GM12878 (cell line): ENCODE measurements around the gene CPLX1. TPM values are rescaled to one million over a fixed set of nuclear protein-coding genes. Genes with fewer than 3 reads are reported as not detected.

Experiments
- ATAC-seq: fragments of 200-7000 bp; cut with Tn5 transposase; 3 replicates; pipeline ENCODE4 v1.9.1; 2020; ENCODE audit warnings: mild to moderate bottlenecking, moderate library complexity
- BruUV-seq: library from RNA; stranded (reverse); fragments of 400-500 nt; replicated peaks from 2 replicates; lab custom pipeline; 2021; lab: Mats Ljungman, UMichigan
- CTCF ChIA-PET: fragments of 300-600 bp; sonication (Branson Sonifier 250); formaldehyde crosslinking; extraction: SDS; loops from one replicate; lab custom pipeline; 2021; ENCODE audit warnings: inconsistent platforms; lab: Yijun Ruan, JAX
- POLR2A ChIA-PET: fragments of 350-600 bp; formaldehyde crosslinking; extraction: SDS; loops from one replicate; lab custom pipeline; 2021; ENCODE audit warnings: inconsistent platforms; lab: Charles Lee
- RAD21 ChIA-PET: fragments of 300-600 bp; sonication (Branson Sonifier 250); formaldehyde crosslinking; loops from one replicate; lab custom pipeline; 2023; ENCODE audit warnings: antibody characterized with exemption; ENCODE audit not compliant: unreplicated experiment; lab: Charles Lee
- SMC1A ChIA-PET: fragments of 300-600 bp; sonication (Branson Sonifier 250); formaldehyde crosslinking; loops from one replicate; lab custom pipeline; 2023; ENCODE audit not compliant: unreplicated experiment, uncharacterized antibody; lab: Charles Lee
- DNase-seq: peaks from one replicate; pipeline ENCODE4 v3.0.0-alpha.2; 2011; ENCODE audit warnings: low read depth, low spot score
- FAIRE-seq: peaks from 3 replicates; lab custom pipeline; 2011; peaks lifted over from hg19 to GRCh38; lab: Jason Lieb, UNC
- H2AFZ ChIP-seq: 2 replicates; pipeline ENCODE4 v1.6.0; 2011; ENCODE audit warnings: low read depth, low read length, control low read depth; ENCODE audit not compliant: control insufficient read depth
- H3K27ac ChIP-seq: 2 replicates; pipeline ENCODE4 v1.5.1; 2011; ENCODE audit warnings: control low read depth; ENCODE audit not compliant: control insufficient read depth, insufficient read depth
- H3K27me3 ChIP-seq, 2 experiments: replicated peaks in 1 of 2; 2 replicates each; pipeline versions ENCODE4 v1.6.0 to v1.6.1; 2011; ENCODE audit warnings: low read length in 1 of 2; ENCODE audit not compliant: control insufficient read depth in 2 of 2, insufficient read depth in 2 of 2
- H3K36me3 ChIP-seq, 2 experiments: 2 replicates each; pipeline ENCODE4 v1.5.1; 2011; ENCODE audit warnings: low read length in 1 of 2; ENCODE audit not compliant: control insufficient read depth in 2 of 2, insufficient read depth in 2 of 2
- H3K4me1 ChIP-seq: 2 replicates; pipeline ENCODE4 v1.6.1; 2011; ENCODE audit warnings: mild to moderate bottlenecking, low read length, moderate library complexity, mixed read lengths; ENCODE audit not compliant: control insufficient read depth, insufficient read depth
- H3K4me2 ChIP-seq: 2 replicates; pipeline ENCODE4 v1.6.0; 2011; ENCODE audit warnings: control low read depth; ENCODE audit not compliant: control insufficient read depth, insufficient read depth
- H3K4me3 ChIP-seq: fragments of 200-600 bp; sonication (generic); 2 replicates; pipeline ENCODE4 v1.5.1; 2016
- H3K79me2 ChIP-seq: 2 replicates; pipeline ENCODE4 v1.6.0; 2011; ENCODE audit warnings: low read length; ENCODE audit not compliant: control insufficient read depth, insufficient read depth
- H3K9ac ChIP-seq: 2 replicates; pipeline ENCODE4 v1.8.0; 2011; ENCODE audit warnings: low read length, control low read depth, mixed read lengths; ENCODE audit not compliant: control insufficient read depth, insufficient read depth
- H3K9me3 ChIP-seq: replicated peaks from 3 replicates; pipeline ENCODE4 v1.5.1; 2011; ENCODE audit warnings: mild to moderate bottlenecking, low read length; ENCODE audit not compliant: control insufficient read depth, insufficient read depth
- H4K20me1 ChIP-seq: 2 replicates; pipeline ENCODE4 v1.6.0; 2011; ENCODE audit not compliant: control insufficient read depth, insufficient read depth
- ESRRA ChIP-seq: IDR thresholded peaks from 2 replicates; pipeline ENCODE4 v1.6.1; 2012; ENCODE audit warnings: mild to moderate bottlenecking, low read length, improper control_type of control experiment
- FOXM1 ChIP-seq: IDR thresholded peaks from 2 replicates; pipeline ENCODE4 v1.6.1; 2012; ENCODE audit warnings: low read depth, mild to moderate bottlenecking, inconsistent platforms, low read length, moderate library complexity
- GABPA ChIP-seq: IDR thresholded peaks from 2 replicates; pipeline ENCODE4 v1.6.1; 2014; ENCODE audit warnings: antibody characterized with exemption, low read depth, mild to moderate bottlenecking, inconsistent platforms
- KAT2A ChIP-seq: conservative IDR thresholded peaks from 2 replicates; pipeline ENCODE4 v1.6.1; 2011; ENCODE audit warnings: low read depth, low read length; ENCODE audit not compliant: control insufficient read depth
- MTA2 ChIP-seq: fragments of 450-650 bp; IDR thresholded peaks from 2 replicates; pipeline ENCODE4 v1.6.1; 2016; ENCODE audit warnings: low read depth, mild to moderate bottlenecking, moderate library complexity
- MXI1 ChIP-seq: fragments of 150-350 bp; IDR thresholded peaks from 2 replicates; pipeline ENCODE4 v1.6.1; 2011; ENCODE audit warnings: low read depth, mild to moderate bottlenecking, inconsistent platforms, low read length, improper control_type of control experiment
- NR2F1 ChIP-seq: fragments of 450-650 bp; conservative IDR thresholded peaks from 2 replicates; pipeline ENCODE4 v1.6.1; 2017; ENCODE audit warnings: mild to moderate bottlenecking
- RUNX3 ChIP-seq: IDR thresholded peaks from 2 replicates; pipeline ENCODE4 v1.6.1; 2012; ENCODE audit warnings: low read length, inconsistent platforms
- SMAD1 ChIP-seq: fragments of 450-650 bp; IDR thresholded peaks from 2 replicates; pipeline ENCODE4 v1.6.1; 2018; ENCODE audit warnings: mild to moderate bottlenecking, low read depth; ENCODE audit not compliant: partially characterized antibody
- SP1 ChIP-seq: IDR thresholded peaks from one replicate; pipeline ENCODE4 v1.6.1; 2011; ENCODE audit warnings: low read depth, low read length
- STAT3 ChIP-seq: IDR thresholded peaks from 2 replicates; pipeline ENCODE4 v1.6.1; 2011; ENCODE audit warnings: low read depth, low read length, improper control_type of control experiment
- ZNF217 ChIP-seq: fragments of 450-650 bp; IDR thresholded peaks from 2 replicates; pipeline ENCODE4 v1.6.1; 2017; ENCODE audit warnings: antibody characterized with exemption, mild to moderate bottlenecking
- WGBS: methylation state at CpG from one replicate; pipeline ENCODE4 v1.1.6; 2016; ENCODE audit warnings: low lambda C conversion rate; ENCODE audit not compliant: insufficient replicate concordance, insufficient coverage; ENCODE audit errors: missing lambda C conversion rate; 5-methylcytosine and 5-hydroxymethylcytosine counted together
- in situ Hi-C: fragments of 300-500 bp; cut with MboI; formaldehyde crosslinking; loops from 9 replicates; pipeline ENCODE4 v1.14.3; 2018; ENCODE audit warnings: mixed read lengths
- intact Hi-C: fragments of 100-400 bp; cut with micrococcal nuclease; formaldehyde crosslinking; loops from one replicate; pipeline ENCODE4 v1.14.2; 2022; ENCODE audit not compliant: unreplicated experiment
- polyA plus RNA-seq, 11 experiments: library from polyadenylated mRNA; depleted of rRNA in 4 of 11; unstranded in 6 of 11; stranded (reverse) in 5 of 11; fragments of >200 nt; fragmentation: Nextera tagmentation in 4 of 11; fragmentation: Illumina TruSeq in 1 of 11; extraction: Ambion mirVana in 4 of 11; extraction: Trizol in 1 of 11; gene quantifications; 1 replicate in 1 of 11; 2 replicates in 10 of 11; pipeline versions ENCODE4 v1.2.1 to v1.2.3, GENCODE V29; 2011 to 2016; ENCODE audit warnings: inconsistent platforms in 2 of 11, missing spikeins in 2 of 11, low read depth in 1 of 11
- total RNA-seq, 4 experiments: library from RNA; depleted of rRNA in 3 of 4; stranded (reverse); fragments of >200 nt in 3 of 4; fragmentation: Illumina TruSeq in 1 of 4; extraction: Trizol in 1 of 4; gene quantifications; 2 replicates each; pipeline versions ENCODE4 v1.2.1 to v1.2.3, GENCODE V29; 2013 to 2021
- TF ChIP-seq, protein P1 (sequence below): fragments of 450-650 bp; formaldehyde crosslinking; IDR thresholded peaks from 2 replicates; pipeline ENCODE4 v1.5.0; 2022; ENCODE audit warnings: mild to moderate bottlenecking, missing genetic modification characterization
- TF ChIP-seq, protein P2 (sequence below): fragments of 450-650 bp; IDR thresholded peaks from 2 replicates; pipeline ENCODE4 v1.6.1; 2017; ENCODE audit warnings: antibody characterized with exemption, mild to moderate bottlenecking, moderate library complexity
- TF ChIP-seq, protein P3 (sequence below): fragments of 450-650 bp; conservative IDR thresholded peaks from 2 replicates; pipeline ENCODE4 v1.6.1; 2017; ENCODE audit warnings: mild to moderate bottlenecking, moderate library complexity

The CPLX1 gene
- total and polyA plus RNA-seq, 10 of the 15 experiments (the other 5 are each of a cell fraction or from before 2014, with no cell fraction given) = 0.04 to 1.2 (median 0.13) TPM; not detected in 5

DNA sequence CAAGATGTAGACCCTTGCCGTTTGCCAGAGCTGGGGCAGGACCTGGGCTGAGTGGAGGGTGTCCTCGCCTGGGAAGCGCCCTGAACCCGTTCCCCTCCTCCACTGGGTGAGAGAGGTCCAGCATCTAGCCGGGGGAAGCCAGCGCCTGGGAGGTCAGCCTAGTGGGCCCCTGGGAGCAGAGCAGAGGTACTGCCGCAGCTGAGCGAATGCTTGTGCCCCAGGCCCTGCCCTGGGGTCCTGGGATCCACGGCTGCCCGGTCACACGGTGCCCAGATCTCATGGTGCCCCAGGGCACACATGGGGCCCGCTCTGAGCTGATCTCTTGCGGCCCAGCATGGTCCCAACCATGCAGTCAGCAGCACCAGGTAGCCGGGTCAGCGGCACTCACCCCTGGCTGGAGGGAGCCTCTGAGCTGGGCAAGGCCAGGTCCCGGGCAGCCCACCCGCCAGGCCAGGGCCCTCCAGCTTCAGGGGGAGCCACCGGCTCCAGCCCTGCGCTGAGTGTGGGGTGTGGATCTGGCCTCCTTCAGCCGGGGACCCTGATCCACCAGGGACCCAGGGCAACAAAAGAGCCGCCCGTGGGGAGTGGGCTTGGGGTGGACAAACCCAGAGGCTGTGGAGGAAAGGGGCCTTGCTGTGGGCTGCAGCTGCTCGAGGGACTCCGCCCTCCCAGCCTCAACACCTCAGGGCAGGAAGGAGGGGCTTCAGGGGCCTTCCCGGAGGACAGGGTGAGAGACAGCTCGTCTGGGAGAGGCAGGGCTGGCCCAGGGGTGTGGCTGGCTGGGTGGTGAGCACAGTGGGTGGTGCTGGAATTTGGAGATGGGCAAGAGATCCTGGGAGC lies 4.1 kb upstream of the CPLX1 start (continued):
- TF ChIP-seq, protein P1, sequence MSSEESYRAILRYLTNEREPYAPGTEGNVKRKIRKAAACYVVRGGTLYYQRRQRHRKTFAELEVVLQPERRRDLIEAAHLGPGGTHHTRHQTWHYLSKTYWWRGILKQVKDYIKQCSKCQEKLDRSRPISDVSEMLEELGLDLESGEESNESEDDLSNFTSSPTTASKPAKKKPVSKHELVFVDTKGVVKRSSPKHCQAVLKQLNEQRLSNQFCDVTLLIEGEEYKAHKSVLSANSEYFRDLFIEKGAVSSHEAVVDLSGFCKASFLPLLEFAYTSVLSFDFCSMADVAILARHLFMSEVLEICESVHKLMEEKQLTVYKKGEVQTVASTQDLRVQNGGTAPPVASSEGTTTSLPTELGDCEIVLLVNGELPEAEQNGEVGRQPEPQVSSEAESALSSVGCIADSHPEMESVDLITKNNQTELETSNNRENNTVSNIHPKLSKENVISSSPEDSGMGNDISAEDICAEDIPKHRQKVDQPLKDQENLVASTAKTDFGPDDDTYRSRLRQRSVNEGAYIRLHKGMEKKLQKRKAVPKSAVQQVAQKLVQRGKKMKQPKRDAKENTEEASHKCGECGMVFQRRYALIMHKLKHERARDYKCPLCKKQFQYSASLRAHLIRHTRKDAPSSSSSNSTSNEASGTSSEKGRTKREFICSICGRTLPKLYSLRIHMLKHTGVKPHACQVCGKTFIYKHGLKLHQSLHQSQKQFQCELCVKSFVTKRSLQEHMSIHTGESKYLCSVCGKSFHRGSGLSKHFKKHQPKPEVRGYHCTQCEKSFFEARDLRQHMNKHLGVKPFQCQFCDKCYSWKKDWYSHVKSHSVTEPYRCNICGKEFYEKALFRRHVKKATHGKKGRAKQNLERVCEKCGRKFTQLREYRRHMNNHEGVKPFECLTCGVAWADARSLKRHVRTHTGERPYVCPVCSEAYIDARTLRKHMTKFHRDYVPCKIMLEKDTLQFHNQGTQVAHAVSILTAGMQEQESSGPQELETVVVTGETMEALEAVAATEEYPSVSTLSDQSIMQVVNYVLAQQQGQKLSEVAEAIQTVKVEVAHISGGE (CRISPR knock-in tag) = no peak
- TF ChIP-seq MTA2 (no peak), KAT2A (no peak)
- TF ChIP-seq, protein P2, sequence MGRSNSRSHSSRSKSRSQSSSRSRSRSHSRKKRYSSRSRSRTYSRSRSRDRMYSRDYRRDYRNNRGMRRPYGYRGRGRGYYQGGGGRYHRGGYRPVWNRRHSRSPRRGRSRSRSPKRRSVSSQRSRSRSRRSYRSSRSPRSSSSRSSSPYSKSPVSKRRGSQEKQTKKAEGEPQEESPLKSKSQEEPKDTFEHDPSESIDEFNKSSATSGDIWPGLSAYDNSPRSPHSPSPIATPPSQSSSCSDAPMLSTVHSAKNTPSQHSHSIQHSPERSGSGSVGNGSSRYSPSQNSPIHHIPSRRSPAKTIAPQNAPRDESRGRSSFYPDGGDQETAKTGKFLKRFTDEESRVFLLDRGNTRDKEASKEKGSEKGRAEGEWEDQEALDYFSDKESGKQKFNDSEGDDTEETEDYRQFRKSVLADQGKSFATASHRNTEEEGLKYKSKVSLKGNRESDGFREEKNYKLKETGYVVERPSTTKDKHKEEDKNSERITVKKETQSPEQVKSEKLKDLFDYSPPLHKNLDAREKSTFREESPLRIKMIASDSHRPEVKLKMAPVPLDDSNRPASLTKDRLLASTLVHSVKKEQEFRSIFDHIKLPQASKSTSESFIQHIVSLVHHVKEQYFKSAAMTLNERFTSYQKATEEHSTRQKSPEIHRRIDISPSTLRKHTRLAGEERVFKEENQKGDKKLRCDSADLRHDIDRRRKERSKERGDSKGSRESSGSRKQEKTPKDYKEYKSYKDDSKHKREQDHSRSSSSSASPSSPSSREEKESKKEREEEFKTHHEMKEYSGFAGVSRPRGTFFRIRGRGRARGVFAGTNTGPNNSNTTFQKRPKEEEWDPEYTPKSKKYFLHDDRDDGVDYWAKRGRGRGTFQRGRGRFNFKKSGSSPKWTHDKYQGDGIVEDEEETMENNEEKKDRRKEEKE = no peak

DNA sequence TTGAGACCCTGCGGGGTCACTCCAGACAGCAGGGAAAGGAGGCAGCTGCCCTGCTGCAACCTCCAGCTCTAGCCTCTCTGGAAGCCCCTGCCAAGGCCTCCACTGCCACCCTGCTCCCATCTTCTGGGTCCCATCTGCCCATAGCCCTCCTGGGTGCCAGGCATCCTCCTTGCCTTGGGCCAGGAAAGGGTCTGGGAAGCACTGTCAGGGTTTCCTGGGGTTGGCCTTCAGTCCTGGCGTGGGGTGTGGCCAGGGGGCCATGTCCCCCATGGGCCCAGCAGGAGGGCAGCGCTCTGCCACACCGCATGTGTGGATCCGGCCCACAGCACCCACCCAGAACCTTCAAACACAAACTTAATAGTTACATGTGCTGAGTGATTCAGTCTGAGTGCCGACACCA lies 3.4 kb upstream of the CPLX1 start:
- WGBS = 55% methylated on average over 6 of the region's 6 CpGs
- in situ Hi-C loops (no loop called here), intact Hi-C loops (no loop called here)
- H3K36me3 ChIP-seq = no peaks in the 10 kb centered on the region
- ChIA-PET SMC1A (no interaction called here), POLR2A (no interaction called here), RAD21 (no interaction called here), CTCF (no interaction called here)
- no TSS peak for BruUV-seq
- H3K4me3 ChIP-seq = no peak overlapping the region
- H2AFZ ChIP-seq = no peak overlapping the region
- H4K20me1 ChIP-seq = no peaks in the 10 kb centered on the region
- no peak overlapping the region for H3K27ac ChIP-seq
- peaks cover 3 to 8% of the 10 kb centered on the region in 2 experiments for H3K27me3 ChIP-seq
- no peaks in the 10 kb centered on the region for H3K79me2 ChIP-seq
- DNase-seq (no peak), FAIRE-seq (no peak), ATAC-seq (no peak)
- H3K9me3 ChIP-seq = peaks cover 5% of the 10 kb centered on the region; the same call in 2 of the 3 replicates
- H3K9ac ChIP-seq = no peak overlapping the region
- no peak overlapping the region for H3K4me2 ChIP-seq
- H3K4me1 ChIP-seq = no peaks in the 10 kb centered on the region
- TF ChIP-seq ESRRA = no peak
- TF ChIP-seq GABPA = no peak
- TF ChIP-seq MXI1 = no peak
- TF ChIP-seq STAT3 = no peak
- TF ChIP-seq FOXM1 = no peak
- no peak for TF ChIP-seq RUNX3
- TF ChIP-seq ZNF217 = no peak
- no peak for TF ChIP-seq NR2F1
- TF ChIP-seq SP1 = no peak
- TF ChIP-seq SMAD1 = no peak
- TF ChIP-seq, protein P3, sequence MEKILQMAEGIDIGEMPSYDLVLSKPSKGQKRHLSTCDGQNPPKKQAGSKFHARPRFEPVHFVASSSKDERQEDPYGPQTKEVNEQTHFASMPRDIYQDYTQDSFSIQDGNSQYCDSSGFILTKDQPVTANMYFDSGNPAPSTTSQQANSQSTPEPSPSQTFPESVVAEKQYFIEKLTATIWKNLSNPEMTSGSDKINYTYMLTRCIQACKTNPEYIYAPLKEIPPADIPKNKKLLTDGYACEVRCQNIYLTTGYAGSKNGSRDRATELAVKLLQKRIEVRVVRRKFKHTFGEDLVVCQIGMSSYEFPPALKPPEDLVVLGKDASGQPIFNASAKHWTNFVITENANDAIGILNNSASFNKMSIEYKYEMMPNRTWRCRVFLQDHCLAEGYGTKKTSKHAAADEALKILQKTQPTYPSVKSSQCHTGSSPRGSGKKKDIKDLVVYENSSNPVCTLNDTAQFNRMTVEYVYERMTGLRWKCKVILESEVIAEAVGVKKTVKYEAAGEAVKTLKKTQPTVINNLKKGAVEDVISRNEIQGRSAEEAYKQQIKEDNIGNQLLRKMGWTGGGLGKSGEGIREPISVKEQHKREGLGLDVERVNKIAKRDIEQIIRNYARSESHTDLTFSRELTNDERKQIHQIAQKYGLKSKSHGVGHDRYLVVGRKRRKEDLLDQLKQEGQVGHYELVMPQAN = no peak
